ENCODE results near the gene KIF13A.
"Not testable (repeated sequence)": the region's sequence is repeated elsewhere in the genome, so short reads cannot be mapped to it uniquely, and the experiment has no call there.

The KIF13A gene

DNA sequence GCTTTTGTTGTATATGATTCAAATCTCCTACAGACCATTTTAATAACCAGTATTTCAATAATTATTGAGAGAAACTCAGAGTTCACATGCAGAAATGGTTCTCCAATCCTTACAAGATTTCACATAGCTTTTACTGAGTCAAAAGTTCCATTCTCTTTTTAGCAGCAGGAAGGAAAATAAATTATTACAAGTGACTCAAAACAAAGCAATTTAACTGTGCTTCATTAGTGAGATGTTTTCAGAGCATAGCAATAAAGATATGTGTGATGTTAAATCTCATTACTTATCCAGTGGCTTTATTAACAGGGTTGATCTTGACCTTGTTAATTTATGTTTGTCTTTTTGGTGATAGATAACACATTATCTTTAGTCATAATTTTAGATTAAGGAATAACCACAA, 22.0 kb downstream of the KIF13A start:
- Mint-ChIP-seq H3K9me3 (no peaks in the 10 kb centered on the region), H3K27me3 (no peaks in the 10 kb centered on the region), H3K4me1 (peaks cover 14% of the 10 kb centered on the region), H3K36me3 (peaks cover 9% of the 10 kb centered on the region), H3K27ac (no peak overlapping the region), H3K4me3 (no peak overlapping the region)
- no peak for ATAC-seq

DNA sequence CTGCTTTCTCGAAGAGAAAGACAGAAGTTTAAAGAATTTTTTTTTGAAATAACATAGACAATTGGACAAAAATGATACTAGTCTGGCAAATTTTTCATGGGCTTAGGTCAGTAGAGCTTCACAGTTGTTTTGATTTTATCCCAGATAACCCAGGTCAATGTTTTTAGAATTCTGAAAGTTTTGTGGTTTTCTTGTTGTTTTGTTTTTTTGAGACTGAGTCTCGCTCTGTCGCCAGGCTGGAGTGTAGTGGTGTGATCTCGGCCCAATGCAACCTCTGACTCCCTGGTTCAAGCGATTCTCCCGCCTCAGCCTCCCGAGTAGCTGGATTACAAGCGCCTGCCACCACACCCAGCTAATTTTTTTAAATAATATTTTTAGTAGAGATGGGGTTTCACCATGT, 22.8 kb downstream of the KIF13A start:
- H3K4me3 Mint-ChIP-seq, result no peak overlapping the region
- no peak for ATAC-seq
- peaks cover 14% of the 10 kb centered on the region for H3K4me1 Mint-ChIP-seq
- no peak overlapping the region for H3K27ac Mint-ChIP-seq
- H3K36me3 Mint-ChIP-seq, result peaks cover 9% of the 10 kb centered on the region
- no peaks in the 10 kb centered on the region for H3K27me3 Mint-ChIP-seq
- no peaks in the 10 kb centered on the region for H3K9me3 Mint-ChIP-seq

DNA sequence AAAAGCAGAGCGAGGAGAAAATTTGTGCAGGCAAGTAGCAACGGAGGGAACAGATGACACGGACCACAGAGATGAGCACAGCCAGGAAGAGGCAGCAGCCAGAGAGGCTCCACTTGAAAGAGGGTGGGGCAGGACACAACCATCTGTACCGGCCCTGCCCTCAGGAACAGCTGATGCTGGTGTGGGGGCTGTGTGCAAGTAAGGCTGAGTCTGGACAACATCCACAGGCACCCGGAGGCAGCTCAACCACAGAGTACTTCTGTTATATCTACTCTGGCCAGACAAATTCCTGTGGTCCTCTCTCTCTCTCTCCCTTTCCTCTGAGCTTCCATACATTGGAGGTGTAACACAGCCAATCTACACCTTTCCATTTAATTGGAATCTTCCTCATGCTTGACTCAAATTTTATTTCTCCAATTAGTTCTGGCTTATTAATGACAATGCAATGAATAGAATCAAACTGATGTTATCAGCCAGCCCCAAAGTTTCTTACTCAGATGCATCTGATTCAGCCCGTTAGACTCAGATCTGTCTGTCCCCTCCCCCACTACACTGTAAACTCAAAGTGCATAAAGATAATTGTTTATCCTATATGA, 24.9 kb downstream of the KIF13A start:
- Mint-ChIP-seq H3K36me3 (peaks cover 9% of the 10 kb centered on the region), H3K9me3 (no peaks in the 10 kb centered on the region), H3K27ac (no peak overlapping the region), H3K27me3 (no peaks in the 10 kb centered on the region), H3K4me3 (no peak overlapping the region), H3K4me1 (peaks cover 15% of the 10 kb centered on the region)
- no peak for ATAC-seq

DNA sequence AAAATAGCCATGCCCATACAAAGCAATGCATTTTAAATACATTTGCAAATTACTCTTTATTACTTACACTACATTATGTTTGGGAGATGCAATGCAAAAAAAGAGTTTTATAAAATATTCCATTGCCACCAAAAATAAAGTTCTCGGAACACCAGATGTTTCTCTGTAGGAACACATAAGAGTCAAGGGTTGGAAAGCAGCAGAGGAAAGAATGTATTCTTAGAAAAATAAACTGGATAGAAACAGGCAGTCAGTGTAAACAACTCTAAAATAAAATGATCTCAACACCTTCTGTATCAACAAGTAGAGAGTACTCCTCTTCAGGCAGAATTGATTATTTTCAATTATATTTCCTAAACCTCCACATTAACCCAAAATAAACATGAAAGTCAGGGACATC, 28.1 kb downstream of the KIF13A start:
- H3K27me3 Mint-ChIP-seq, result no peaks in the 10 kb centered on the region
- H3K27ac Mint-ChIP-seq, result no peak overlapping the region
- H3K36me3 Mint-ChIP-seq, result peaks cover 9% of the 10 kb centered on the region
- peaks cover 20% of the 10 kb centered on the region for H3K4me1 Mint-ChIP-seq
- no peaks in the 10 kb centered on the region for H3K9me3 Mint-ChIP-seq
- no peak for ATAC-seq
- H3K4me3 Mint-ChIP-seq, result no peak overlapping the region

DNA sequence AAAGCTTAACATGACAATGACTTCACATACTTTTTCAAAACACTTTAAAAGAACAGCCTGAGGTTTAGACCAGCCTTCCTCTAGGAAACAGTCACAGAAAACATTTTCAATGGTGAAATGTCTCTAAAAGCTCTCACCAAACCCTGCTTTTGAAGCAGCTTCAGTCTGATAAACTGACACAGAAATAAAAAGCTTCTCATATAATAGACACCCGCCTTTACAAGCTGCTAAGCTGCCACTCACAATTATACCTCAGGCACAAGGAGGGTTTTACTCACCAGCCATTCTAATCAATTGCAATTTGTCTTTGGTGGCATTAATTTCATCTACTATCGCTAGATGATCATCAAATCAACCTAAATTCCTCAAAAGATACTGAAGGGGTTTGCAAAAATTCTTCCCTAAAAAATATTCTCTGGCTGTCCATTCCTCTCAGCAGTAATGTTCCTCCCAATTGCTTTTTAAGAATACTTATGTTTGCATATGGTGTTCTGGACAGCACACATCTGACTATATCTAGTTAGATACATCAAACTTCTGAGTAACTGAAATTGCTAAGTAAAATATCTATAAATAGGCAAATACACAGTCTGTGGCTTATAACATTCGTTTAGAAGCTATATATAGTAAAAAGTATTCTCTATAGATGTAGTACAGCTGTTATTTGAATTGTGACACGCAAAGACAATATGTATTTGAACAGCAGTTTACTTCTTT, 29.4 kb downstream of the KIF13A start:
- H3K4me1 Mint-ChIP-seq, result peaks cover 20% of the 10 kb centered on the region
- H3K27ac Mint-ChIP-seq, result no peak overlapping the region
- no peaks in the 10 kb centered on the region for H3K9me3 Mint-ChIP-seq
- H3K27me3 Mint-ChIP-seq, result no peaks in the 10 kb centered on the region
- H3K4me3 Mint-ChIP-seq, result no peak overlapping the region
- H3K36me3 Mint-ChIP-seq, result peaks cover 10% of the 10 kb centered on the region
- ATAC-seq, result no peak

DNA sequence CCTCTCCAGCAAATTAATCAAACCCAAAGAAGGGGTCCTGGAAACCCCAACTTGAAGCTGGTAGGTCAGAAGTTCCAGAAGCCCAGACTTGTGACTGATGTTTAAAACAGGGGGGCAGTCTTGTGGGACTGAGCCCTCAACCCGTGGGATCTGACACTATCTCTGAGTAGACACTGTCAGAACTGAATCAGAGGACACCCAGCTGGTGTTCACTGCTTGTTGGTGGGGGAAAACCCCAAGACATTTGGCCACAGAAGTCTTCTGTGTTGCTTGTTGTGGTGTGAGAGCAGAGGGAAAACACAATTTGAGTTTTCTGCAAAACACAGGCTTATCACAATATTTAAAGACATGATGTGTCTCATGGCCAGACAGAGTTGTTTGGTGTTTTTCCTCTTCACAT, 29.9 kb downstream of the KIF13A start:
- H3K4me3 Mint-ChIP-seq, result no peak overlapping the region
- peak; percentile 73 for ATAC-seq
- H3K9me3 Mint-ChIP-seq, result no peaks in the 10 kb centered on the region
- H3K27ac Mint-ChIP-seq, result no peak overlapping the region
- peaks cover 15% of the 10 kb centered on the region for H3K36me3 Mint-ChIP-seq
- no peaks in the 10 kb centered on the region for H3K27me3 Mint-ChIP-seq
- H3K4me1 Mint-ChIP-seq, result peaks cover 15% of the 10 kb centered on the region

DNA sequence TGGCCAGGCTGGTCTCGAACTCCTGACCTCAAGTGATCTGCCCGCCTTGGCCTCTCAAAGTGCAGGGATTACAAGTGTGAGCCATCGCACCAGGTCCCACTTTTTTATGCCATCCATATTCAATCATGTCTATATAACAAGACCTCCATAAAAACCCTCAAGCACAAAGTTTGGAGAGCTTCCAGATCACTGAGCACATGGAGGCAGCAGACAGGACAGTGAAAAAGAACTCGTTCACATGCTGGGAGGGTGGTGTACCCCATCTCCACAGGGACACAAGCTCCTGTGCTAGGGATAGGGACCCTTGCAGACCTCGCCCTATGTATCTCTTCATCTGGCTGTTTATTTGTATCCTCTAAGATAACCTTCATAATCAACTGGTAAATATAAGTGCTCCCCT, 30.3 kb downstream of the KIF13A start:
- Mint-ChIP-seq H3K4me1 (peaks cover 11% of the 10 kb centered on the region), H3K9me3 (no peaks in the 10 kb centered on the region), H3K27me3 (no peaks in the 10 kb centered on the region), H3K27ac (no peak overlapping the region), H3K4me3 (no peak overlapping the region), H3K36me3 (peaks cover 13% of the 10 kb centered on the region)
- no peak for ATAC-seq

DNA sequence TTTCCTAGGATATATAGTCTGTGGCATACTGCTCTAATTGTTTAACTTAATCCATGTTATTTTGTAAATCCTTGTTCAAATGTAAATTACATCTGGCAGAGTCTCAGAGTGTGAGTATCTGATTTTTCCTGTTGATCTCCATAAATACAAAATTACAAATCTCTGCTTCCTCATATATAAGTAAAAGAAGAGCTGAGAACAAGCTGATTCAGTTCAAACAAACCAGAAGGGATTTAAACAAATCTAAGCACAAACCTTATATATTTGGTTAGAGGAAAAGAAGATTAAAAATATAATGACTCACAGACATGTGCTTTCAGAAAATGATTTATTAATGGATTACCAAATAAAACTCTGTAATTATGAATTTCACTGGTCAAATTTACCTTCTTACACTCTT, 37.3 kb downstream of the KIF13A start:
- peaks cover 14% of the 10 kb centered on the region for H3K36me3 Mint-ChIP-seq
- ATAC-seq, result no peak
- no peaks in the 10 kb centered on the region for H3K4me1 Mint-ChIP-seq
- peaks cover 3% of the 10 kb centered on the region for H3K9me3 Mint-ChIP-seq
- no peak overlapping the region for H3K4me3 Mint-ChIP-seq
- H3K27ac Mint-ChIP-seq, result no peak overlapping the region
- no peaks in the 10 kb centered on the region for H3K27me3 Mint-ChIP-seq

DNA sequence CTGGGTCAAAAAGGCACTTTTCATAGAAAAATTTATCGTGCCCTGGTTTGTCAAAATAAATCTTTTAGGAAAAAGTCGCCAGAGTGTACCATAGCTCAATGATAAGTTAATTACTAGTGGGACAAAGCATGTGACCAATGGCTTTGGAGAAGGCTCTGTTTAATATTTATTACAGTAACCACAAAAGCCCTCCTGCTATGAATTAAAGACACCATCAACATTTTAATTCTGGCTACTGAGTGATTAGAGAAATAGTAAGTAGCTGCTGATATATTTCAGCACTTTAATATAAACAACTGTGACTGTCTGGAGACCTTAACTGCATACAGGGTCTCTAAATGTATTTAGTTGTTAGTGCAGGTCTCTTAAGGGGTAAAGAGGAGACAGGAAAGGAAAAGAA, 38.3 kb downstream of the KIF13A start:
- peaks cover 3% of the 10 kb centered on the region for H3K9me3 Mint-ChIP-seq
- no peak overlapping the region for H3K4me3 Mint-ChIP-seq
- no peaks in the 10 kb centered on the region for H3K4me1 Mint-ChIP-seq

DNA sequence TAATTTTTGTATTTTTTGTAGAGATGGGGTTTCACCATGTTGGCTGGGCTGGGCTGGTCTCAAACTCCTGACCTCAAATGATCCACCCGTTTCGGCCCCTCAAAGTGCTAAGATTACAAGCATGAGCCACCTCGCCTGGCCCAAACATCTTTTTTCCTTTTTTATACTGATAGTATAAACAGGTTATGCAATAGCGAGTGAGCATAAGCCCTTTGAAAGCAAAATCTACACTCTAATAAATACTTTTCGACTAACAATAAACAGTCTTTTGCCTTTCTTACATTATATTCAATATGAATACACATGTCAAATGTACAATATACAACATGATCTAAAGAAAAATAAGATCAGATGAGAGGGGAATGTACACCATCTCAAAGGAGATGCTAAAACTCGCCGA, 38.7 kb downstream of the KIF13A start:
- no peak for ATAC-seq
- Mint-ChIP-seq H3K4me1 (no peaks in the 10 kb centered on the region), H3K27me3 (no peaks in the 10 kb centered on the region), H3K4me3 (no peak overlapping the region), H3K27ac (no peak overlapping the region), H3K36me3 (peaks cover 14% of the 10 kb centered on the region), H3K9me3 (peaks cover 3% of the 10 kb centered on the region)

More for the DNA sequence above, 38.3 kb downstream of the KIF13A start:
- ATAC-seq, result no peak
- H3K27me3 Mint-ChIP-seq, result no peaks in the 10 kb centered on the region
- no peak overlapping the region for H3K27ac Mint-ChIP-seq
- H3K36me3 Mint-ChIP-seq, result peaks cover 14% of the 10 kb centered on the region

DNA sequence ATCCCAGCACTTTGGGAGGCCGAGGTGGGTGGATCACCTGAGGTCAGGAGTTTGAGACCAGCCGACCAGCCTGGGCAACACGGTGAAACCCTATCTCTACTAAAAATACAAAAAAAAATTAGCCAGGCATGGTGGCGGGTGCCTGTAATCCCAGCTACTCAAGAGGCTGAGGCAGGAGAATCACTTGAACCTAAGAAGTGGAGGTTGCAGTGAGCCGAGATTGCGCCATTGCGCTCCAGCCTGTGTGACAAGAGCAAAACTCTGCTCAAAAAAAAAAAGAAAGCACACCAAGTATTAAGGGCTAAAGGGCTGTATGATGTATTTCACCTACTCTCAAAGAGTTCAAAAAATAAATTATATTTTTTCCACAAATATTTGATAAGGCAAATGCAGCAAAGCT, 39.9 kb downstream of the KIF13A start:
- not testable (repeated sequence) for H3K4me3 Mint-ChIP-seq, H3K27ac Mint-ChIP-seq, H3K36me3 Mint-ChIP-seq, H3K4me1 Mint-ChIP-seq, ATAC-seq, H3K9me3 Mint-ChIP-seq, H3K27me3 Mint-ChIP-seq

DNA sequence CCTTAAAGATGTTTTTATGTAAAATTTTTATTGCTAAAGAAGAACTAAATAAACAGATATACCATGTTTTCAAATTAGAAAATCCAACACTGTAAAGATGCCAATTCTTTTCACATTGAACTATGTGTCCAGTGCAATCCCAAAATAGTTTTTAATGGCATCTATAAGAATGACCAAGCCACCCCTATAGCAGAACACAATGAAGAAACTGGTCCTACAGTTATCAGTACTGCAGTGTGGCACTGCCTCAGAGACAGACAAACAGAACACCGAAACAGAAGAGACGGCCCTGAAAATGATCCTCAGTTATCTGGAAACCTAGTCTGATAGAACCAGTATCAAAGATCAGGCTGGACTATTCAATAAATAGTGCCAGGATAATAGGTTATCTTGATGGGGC, 41.9 kb downstream of the KIF13A start:
- no peak for ATAC-seq
- Mint-ChIP-seq H3K9me3 (no peaks in the 10 kb centered on the region), H3K36me3 (no peaks in the 10 kb centered on the region), H3K4me1 (no peaks in the 10 kb centered on the region), H3K27ac (no peak overlapping the region), H3K27me3 (no peaks in the 10 kb centered on the region), H3K4me3 (no peak overlapping the region)

DNA sequence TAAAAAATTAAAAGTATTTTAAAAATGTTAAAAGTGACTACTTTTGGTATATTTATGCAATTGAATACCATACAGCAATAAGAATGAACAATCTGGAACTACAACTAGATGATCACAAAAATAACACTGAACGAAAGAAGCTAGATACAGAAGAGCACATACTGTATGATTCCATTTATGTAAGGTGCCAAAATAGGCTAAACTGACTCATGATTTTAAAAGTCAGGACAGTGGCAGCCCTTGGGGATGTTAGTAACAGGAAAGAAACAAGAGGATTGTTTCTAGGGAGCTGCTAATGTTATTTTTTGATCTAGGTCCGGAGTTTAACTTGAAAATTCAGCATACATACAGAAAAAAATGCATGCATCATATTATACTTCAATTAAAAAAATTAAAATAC, 42.3 kb downstream of the KIF13A start:
- H3K36me3 Mint-ChIP-seq, result peaks cover 2% of the 10 kb centered on the region
- no peak overlapping the region for H3K27ac Mint-ChIP-seq
- no peak overlapping the region for H3K4me3 Mint-ChIP-seq
- no peak for ATAC-seq
- H3K27me3 Mint-ChIP-seq, result no peaks in the 10 kb centered on the region
- peaks cover under 1% of the 10 kb centered on the region for H3K9me3 Mint-ChIP-seq
- no peaks in the 10 kb centered on the region for H3K4me1 Mint-ChIP-seq

DNA sequence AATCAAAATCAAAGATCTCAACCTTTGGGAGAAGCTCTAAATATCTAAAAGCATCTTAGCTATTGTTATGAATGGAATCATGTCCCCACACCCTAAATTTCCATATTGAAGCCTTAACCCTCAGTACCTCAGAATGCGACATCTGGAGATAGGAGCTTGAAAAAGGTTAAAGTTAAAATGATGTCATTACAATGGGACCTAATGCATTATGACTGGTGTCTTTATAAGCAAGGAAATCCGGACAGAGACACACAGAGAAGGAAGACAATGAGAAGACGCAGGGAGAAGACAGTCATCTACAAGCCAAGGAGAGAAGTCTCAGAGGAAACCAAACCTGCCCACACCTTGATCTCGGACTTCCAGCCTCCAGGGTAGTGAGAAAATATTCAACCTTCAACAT, 46.1 kb downstream of the KIF13A start:
- H3K4me1 Mint-ChIP-seq, result peaks cover under 1% of the 10 kb centered on the region
- peaks cover 3% of the 10 kb centered on the region for H3K9me3 Mint-ChIP-seq
- ATAC-seq, result no peak
- H3K4me3 Mint-ChIP-seq, result no peak overlapping the region
- no peaks in the 10 kb centered on the region for H3K27me3 Mint-ChIP-seq
- H3K36me3 Mint-ChIP-seq, result peaks cover 6% of the 10 kb centered on the region
- H3K27ac Mint-ChIP-seq, result no peak overlapping the region

DNA sequence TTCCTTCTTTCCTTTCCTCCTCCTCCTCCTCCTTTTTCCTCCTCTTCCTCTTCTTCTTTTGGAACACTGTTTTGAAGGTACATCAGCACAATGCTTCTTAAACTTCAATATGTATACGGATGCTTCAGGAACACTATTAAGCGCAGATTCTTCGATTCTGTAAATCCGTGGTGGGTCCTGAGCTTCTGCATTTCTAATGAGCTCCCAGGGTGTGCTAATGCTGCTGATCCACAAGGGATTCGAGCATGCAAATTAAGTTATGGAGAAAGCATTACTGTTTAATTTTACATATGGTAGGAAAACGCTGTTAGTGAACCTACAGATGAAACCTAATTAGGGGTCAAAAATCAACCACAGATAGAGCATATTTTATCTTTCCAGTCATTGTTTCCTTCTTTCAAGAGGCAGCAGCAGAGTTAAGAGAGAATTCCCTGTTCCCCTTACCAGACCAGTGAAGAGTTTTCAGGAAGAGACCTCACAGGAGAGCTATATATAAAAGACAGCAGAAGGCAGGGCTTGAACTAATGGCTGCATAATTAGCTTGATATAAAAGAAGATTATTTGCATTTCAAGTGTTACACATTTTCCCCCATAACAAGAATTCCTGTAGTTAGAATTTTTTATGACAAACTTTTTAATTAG, 47.2 kb downstream of the KIF13A start:
- Mint-ChIP-seq H3K27ac (no peak overlapping the region), H3K36me3 (peaks cover 6% of the 10 kb centered on the region), H3K27me3 (no peaks in the 10 kb centered on the region), H3K4me1 (peaks cover 7% of the 10 kb centered on the region), H3K9me3 (peaks cover 3% of the 10 kb centered on the region), H3K4me3 (no peak overlapping the region)
- no peak for ATAC-seq

DNA sequence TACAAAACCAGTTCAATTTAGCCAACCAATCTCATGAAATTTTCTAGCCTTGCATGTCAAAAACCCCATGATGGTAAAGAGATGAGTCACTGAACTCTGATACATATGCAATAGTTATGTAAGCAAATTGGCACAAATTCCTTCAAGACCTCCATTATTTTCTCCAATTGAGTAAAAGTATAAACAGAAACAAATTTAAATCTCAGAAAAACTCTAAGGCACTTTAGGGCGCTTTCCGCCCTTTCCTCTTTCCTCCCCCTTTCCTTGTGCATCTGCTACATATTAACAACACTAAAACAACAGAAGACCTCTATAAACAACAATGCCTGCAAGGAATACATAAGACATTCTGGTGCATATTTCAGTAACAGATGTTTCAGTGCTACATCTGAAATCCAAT, 48.5 kb downstream of the KIF13A start:
- Mint-ChIP-seq H3K4me3 (no peak overlapping the region), H3K27me3 (no peaks in the 10 kb centered on the region), H3K9me3 (peaks cover 3% of the 10 kb centered on the region), H3K36me3 (peaks cover 6% of the 10 kb centered on the region), H3K4me1 (peaks cover 7% of the 10 kb centered on the region), H3K27ac (no peak overlapping the region)
- ATAC-seq, result no peak
